Adrenal gland (tissue), 12 donors: ENCODE measurements around the gene IGF2BP2. TPM values are rescaled to one million over a fixed set of nuclear protein-coding genes. Genes with fewer than 3 reads are reported as not detected.

Source experiments
- DNase-seq, 7 donors: peaks; one replicate each; pipeline ENCODE4 v3.0.0-alpha.2; 2019 to 2020
- H3K27ac ChIP-seq, 5 donors: fragments of 200-600 bp; sonication (generic) in 4 of 5; 1 replicate in 3 of 5; 2 replicates in 2 of 5; pipeline versions ENCODE4 v1.5.1 to v1.8.0; 2016 to 2020; ENCODE audit warnings: mild to moderate bottlenecking in 1 of 5
- H3K27me3 ChIP-seq: fragments of 200-600 bp; 2 replicates; pipeline ENCODE4 v1.8.0; 2021
- H3K36me3 ChIP-seq, 2 donors: fragments of 200-600 bp; replicated peaks in 1 of 2; 1 replicate in 1 of 2; 2 replicates in 1 of 2; pipeline versions ENCODE4 v1.5.1 to v1.8.0; 2018 to 2022
- H3K4me1 ChIP-seq, 2 donors: fragments of 200-600 bp; replicated peaks in 1 of 2; 1 replicate in 1 of 2; 2 replicates in 1 of 2; pipeline versions ENCODE4 v1.5.1 to v1.8.0; 2018 to 2021
- H3K4me3 ChIP-seq, 4 donors: fragments of 200-600 bp; sonication (generic) in 3 of 4; one replicate each; pipeline ENCODE4 v1.5.1; 2016 to 2018
- H3K9me3 ChIP-seq, 3 donors: fragments of 200-600 bp; sonication (generic) in 1 of 3; replicated peaks in 1 of 3; 1 replicate in 2 of 3; 2 replicates in 1 of 3; pipeline versions ENCODE4 v1.5.1 to v1.8.0; 2016 to 2021
- POLR2A ChIP-seq, 2 donors: fragments of 450-650 bp; IDR thresholded peaks; one replicate each; pipeline ENCODE4 v1.6.1; 2017; ENCODE audit warnings: antibody characterized with exemption in 2 of 2, mild to moderate bottlenecking in 2 of 2, moderate library complexity in 1 of 2
- WGBS, 4 donors: extraction: QIAGEN DNeasy Blood & Tissue Kit in 2 of 4; methylation state at CpG; one replicate each; pipeline versions ENCODE4 v1.1.5 to v1.1.7; 2013 to 2017; 5-methylcytosine and 5-hydroxymethylcytosine counted together
- intact Hi-C, 2 donors: fragments of 100-400 bp; cut with DNase I; formaldehyde crosslinking; loops; one replicate each; pipeline versions ENCODE4 v1.14.1 to v1.15.0; 2022 to 2023
- polyA plus RNA-seq, 3 donors: library from polyadenylated mRNA; stranded (reverse); fragments of 200-250 nt in 2 of 3; fragments of 350-450 nt in 1 of 3; fragmentation: Illumina TruSeq in 1 of 3; extraction: RNeasy Lipid Tissue Mini Kit (QIAGEN cat#74804) in 1 of 3; gene quantifications; one replicate each; pipeline ENCODE4 v1.2.3, GENCODE V29; 2013 to 2014
- total RNA-seq, 9 donors: library from RNA; depleted of rRNA in 4 of 9; stranded (reverse); fragments of >200 nt in 4 of 9; fragments of 120-200 nt in 1 of 9; fragmentation: NEBNext Ultra II Directional in 1 of 9; extraction: Animal tissue kit (Norgen Biotek cat#: 25700) in 1 of 9; gene quantifications; one replicate each; pipeline versions ENCODE4 v1.1.0 to v1.2.4, GENCODE V29; 2013 to 2023
- TF ChIP-seq, protein P1 (sequence below), 6 experiments: fragments of 450-650 bp in 4 of 6; fragments of 200-600 bp in 2 of 6; sonication (generic) in 1 of 6; IDR thresholded peaks; 1 replicate in 5 of 6; 2 replicates in 1 of 6; pipeline versions ENCODE4 v1.5.1 to v1.8.0; 2016 to 2021; ENCODE audit warnings: antibody characterized with exemption in 6 of 6, mild to moderate bottlenecking in 2 of 6, moderate library complexity in 1 of 6
- donor health status: healthy with polysubstance abuse.
- donor health status: Bipolar disorder and iron deficiency.
- donor health status: DM: yes; HTN: yes; CAD: no.
- donor health status: DM: no; HTN: no; CAD: no.
- donor health status: DM: no; HTN: no; CAD: no.
- donor health status: DM: yes; HTN: yes; CAD: no.

IGF2BP2 gene
- total and polyA plus RNA-seq, 12 donors = 7.0 to 75.9 (median 17.9) TPM

- Histone ChIP-seq H3K36me3 (no peaks in the 10 kb centered on the region), H3K4me1 (peaks cover 38 to 49% of the 10 kb centered on the region in 2 donors), H3K9me3 (no peaks in the 10 kb centered on the region), H3K27me3 (no peaks in the 10 kb centered on the region), H3K27ac (peak overlapping the region in 3 of 5 donors; percentile 14 to 56 (median 35)), H3K4me3 (no peak overlapping the region)
- intact Hi-C loops = no loop called here
- WGBS, 4 donors = 32 to 56% (median 43%) methylated on average over 5 of the region's 5 CpGs
- no peak for TF ChIP-seq POLR2A (IDR thresholded peaks at IDR 0.05)
- TF ChIP-seq, protein P1, sequence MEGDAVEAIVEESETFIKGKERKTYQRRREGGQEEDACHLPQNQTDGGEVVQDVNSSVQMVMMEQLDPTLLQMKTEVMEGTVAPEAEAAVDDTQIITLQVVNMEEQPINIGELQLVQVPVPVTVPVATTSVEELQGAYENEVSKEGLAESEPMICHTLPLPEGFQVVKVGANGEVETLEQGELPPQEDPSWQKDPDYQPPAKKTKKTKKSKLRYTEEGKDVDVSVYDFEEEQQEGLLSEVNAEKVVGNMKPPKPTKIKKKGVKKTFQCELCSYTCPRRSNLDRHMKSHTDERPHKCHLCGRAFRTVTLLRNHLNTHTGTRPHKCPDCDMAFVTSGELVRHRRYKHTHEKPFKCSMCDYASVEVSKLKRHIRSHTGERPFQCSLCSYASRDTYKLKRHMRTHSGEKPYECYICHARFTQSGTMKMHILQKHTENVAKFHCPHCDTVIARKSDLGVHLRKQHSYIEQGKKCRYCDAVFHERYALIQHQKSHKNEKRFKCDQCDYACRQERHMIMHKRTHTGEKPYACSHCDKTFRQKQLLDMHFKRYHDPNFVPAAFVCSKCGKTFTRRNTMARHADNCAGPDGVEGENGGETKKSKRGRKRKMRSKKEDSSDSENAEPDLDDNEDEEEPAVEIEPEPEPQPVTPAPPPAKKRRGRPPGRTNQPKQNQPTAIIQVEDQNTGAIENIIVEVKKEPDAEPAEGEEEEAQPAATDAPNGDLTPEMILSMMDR (IDR thresholded peaks at IDR 0.05) = no peak
- DNase-seq = no peak
These were observed 78.4 kb downstream of the IGF2BP2 start for GRCh38 chr3:185746470-185746869.

GRCh38 chr3:185744997-185745843, 79.6 kb downstream of the IGF2BP2 start:
- Histone ChIP-seq H3K4me3 (no peak overlapping the region), H3K4me1 (peaks cover 30 to 45% of the 10 kb centered on the region in 2 donors), H3K27me3 (no peaks in the 10 kb centered on the region), H3K9me3 (no peaks in the 10 kb centered on the region), H3K36me3 (no peaks in the 10 kb centered on the region), H3K27ac (peak overlapping the region in 2 of 5 donors; percentile 2 to 35)
- TF ChIP-seq, protein P1 (IDR thresholded peaks at IDR 0.05) = no peak
- no peak for TF ChIP-seq POLR2A (IDR thresholded peaks at IDR 0.05)
- intact Hi-C loops = no loop called here
- 50 to 60% (median 52%) methylated on average over 12 of the region's 12 CpGs for WGBS, 4 donors
- DNase-seq = no peak

- no peaks in the 10 kb centered on the region for H3K36me3 ChIP-seq
- intact Hi-C loops = no loop called here
- TF ChIP-seq POLR2A (IDR thresholded peaks at IDR 0.05) = no peak
- TF ChIP-seq, protein P1 (IDR thresholded peaks at IDR 0.05) = no peak
- peaks cover 15 to 44% of the 10 kb centered on the region in 2 donors for H3K4me1 ChIP-seq
- H3K4me3 ChIP-seq = no peak overlapping the region
- H3K9me3 ChIP-seq = no peaks in the 10 kb centered on the region
- H3K27me3 ChIP-seq = no peaks in the 10 kb centered on the region
- no peak overlapping the region for H3K27ac ChIP-seq
- 87 to 95% (median 90%) methylated on average over 2 of the region's 2 CpGs for WGBS, 4 donors
- DNase-seq = no peak
These were observed 83.3 kb downstream of the IGF2BP2 start for GRCh38 chr3:185741586-185741985.

GRCh38 chr3:185740133-185740532, 84.7 kb downstream of the IGF2BP2 start:
- Histone ChIP-seq H3K36me3 (no peaks in the 10 kb centered on the region), H3K27me3 (no peaks in the 10 kb centered on the region), H3K27ac (no peak overlapping the region), H3K4me1 (peaks cover 15 to 43% of the 10 kb centered on the region in 2 donors), H3K4me3 (no peak overlapping the region), H3K9me3 (no peaks in the 10 kb centered on the region)
- 83 to 94% (median 92%) methylated on average over 1 of the region's 1 CpG for WGBS, 4 donors
- DNase-seq = no peak
- TF ChIP-seq, protein P1 (IDR thresholded peaks at IDR 0.05) = no peak
- TF ChIP-seq POLR2A (IDR thresholded peaks at IDR 0.05) = no peak
- intact Hi-C loops = no loop called here
